ENCODE results near the gene EYA2. TPM values are rescaled to one million over a fixed set of nuclear protein-coding genes. Genes with fewer than 3 reads are reported as not detected.

Gene EYA2
- polyA plus RNA-seq, 3 donors, result 0.04 to 0.16 TPM; not detected in 1

- Histone ChIP-seq H3K4me2 (replicated peaks; ENCODE audit: extremely low read depth, low read length, poor library complexity, severe bottlenecking) (no peak overlapping the region), H3K27ac (ENCODE audit: low read depth in 1 of 2, low read length in 2 of 2) (no peak overlapping the region), H3K4me1 (ENCODE audit: control insufficient read depth in 1 of 2, insufficient read depth in 2 of 2, low read length in 2 of 2) (no peaks in the 10 kb centered on the region), H3K79me2 (ENCODE audit: insufficient read depth, low read length) (no peaks in the 10 kb centered on the region), H2AFZ (ENCODE audit: insufficient read depth, low read depth, low read length, poor library complexity, severe bottlenecking) (no peak overlapping the region), H3K36me3 (replicated peaks in 1 of 2; ENCODE audit: control insufficient read depth in 1 of 2, insufficient read depth in 2 of 2, low read length in 2 of 2) (no peaks in the 10 kb centered on the region), H3K27me3 (ENCODE audit: control insufficient read depth in 2 of 2, insufficient read depth in 2 of 2, low read length in 2 of 2) (no peaks in the 10 kb centered on the region), H3K9ac (ENCODE audit: insufficient read depth, low read length, poor library complexity, severe bottlenecking) (no peak overlapping the region), H4K20me1 (ENCODE audit: insufficient read depth, low read length) (no peaks in the 10 kb centered on the region), H3K9me3 (replicated peaks in 1 of 2; ENCODE audit: control insufficient read depth in 1 of 2, insufficient read depth in 1 of 2, low read length in 2 of 2) (no peaks in the 10 kb centered on the region), H3K4me3 (replicated peaks in 1 of 3; ENCODE audit: low read depth in 2 of 3, low read length in 3 of 3) (no peak overlapping the region)
- 76% methylated on average over 4 of the region's 8 CpGs for WGBS (ENCODE audit: insufficient coverage)
- TF ChIP-seq CTCF (IDR thresholded peaks at IDR 0.05), result no peak
- no peaks in the 10 kb centered on the region for H3K36me3 Mint-ChIP-seq
- H3K27me3 Mint-ChIP-seq (ENCODE audit: low read depth in 3 of 3), result peaks cover 7 to 17% (median 12%) of the 10 kb centered on the region in 3 donors
- intact Hi-C loops (cut with micrococcal nuclease), result no loop called here
- H3K9me3 Mint-ChIP-seq, result peaks cover 0 to 6% (median under 1%) of the 10 kb centered on the region in 7 donors
- no peak overlapping the region for H3K4me3 Mint-ChIP-seq
- no peaks in the 10 kb centered on the region for H3K4me1 Mint-ChIP-seq
- DNase-seq, result no peak
- H3K27ac Mint-ChIP-seq, result peak overlapping the region in 4 of 7 donors; percentile 22 to 73 (median 40)
Observed at GRCh38 chr20:47051936-47052526, 157.4 kb downstream of the EYA2 start.

- no peaks in the 10 kb centered on the region for H3K79me2 ChIP-seq (ENCODE audit: insufficient read depth, low read length)
- no peak for DNase-seq
- H3K27me3 ChIP-seq (ENCODE audit: control insufficient read depth in 2 of 2, insufficient read depth in 2 of 2, low read length in 2 of 2), result no peaks in the 10 kb centered on the region
- H4K20me1 ChIP-seq (ENCODE audit: insufficient read depth, low read length), result no peaks in the 10 kb centered on the region
- H3K27ac ChIP-seq (ENCODE audit: low read depth in 1 of 2, low read length in 2 of 2), result no peak overlapping the region
- Mint-ChIP-seq H3K27ac (peak overlapping the region in 1 of 7 donors; percentile 0), H3K4me1 (no peaks in the 10 kb centered on the region), H3K27me3 (ENCODE audit: low read depth in 3 of 3) (peaks cover 4 to 16% (median 7%) of the 10 kb centered on the region in 3 donors), H3K4me3 (no peak overlapping the region), H3K9me3 (peaks cover 0 to 3% (median 0%) of the 10 kb centered on the region in 7 donors), H3K36me3 (no peaks in the 10 kb centered on the region)
- no peaks in the 10 kb centered on the region for H3K36me3 ChIP-seq (replicated peaks in 1 of 2; ENCODE audit: control insufficient read depth in 1 of 2, insufficient read depth in 2 of 2, low read length in 2 of 2)
- H3K4me1 ChIP-seq (ENCODE audit: control insufficient read depth in 1 of 2, insufficient read depth in 2 of 2, low read length in 2 of 2), result no peaks in the 10 kb centered on the region
- no peak overlapping the region for H3K9ac ChIP-seq (ENCODE audit: insufficient read depth, low read length, poor library complexity, severe bottlenecking)
- WGBS (ENCODE audit: insufficient coverage), result 91% methylated on average over 4 of the region's 5 CpGs
- TF ChIP-seq CTCF (IDR thresholded peaks at IDR 0.05), result no peak
- H2AFZ ChIP-seq (ENCODE audit: insufficient read depth, low read depth, low read length, poor library complexity, severe bottlenecking), result no peak overlapping the region
- H3K9me3 ChIP-seq (replicated peaks in 1 of 2; ENCODE audit: control insufficient read depth in 1 of 2, insufficient read depth in 1 of 2, low read length in 2 of 2), result no peaks in the 10 kb centered on the region
- intact Hi-C loops (cut with micrococcal nuclease), result no loop called here
- no peak overlapping the region for H3K4me2 ChIP-seq (replicated peaks; ENCODE audit: extremely low read depth, low read length, poor library complexity, severe bottlenecking)
- H3K4me3 ChIP-seq (replicated peaks in 1 of 3; ENCODE audit: low read depth in 2 of 3, low read length in 3 of 3), result no peak overlapping the region
Observed at GRCh38 chr20:47054506-47054905, 159.9 kb downstream of the EYA2 start.

Measured in CD14-positive monocyte (primary cell).